Fibroblast of the aortic adventitia (primary cell): ENCODE measurements around the gene GUCY1B1. TPM values are rescaled to one million over a fixed set of nuclear protein-coding genes. Genes with fewer than 3 reads are reported as not detected.

ENCODE experiments used
- DNase-seq: peaks from one replicate; pipeline ENCODE4 v3.0.0-alpha.2; 2010; ENCODE audit warnings: low read depth
- H3K4me3 ChIP-seq: 2 replicates; pipeline ENCODE4 v1.5.1; 2011; ENCODE audit warnings: low read depth, mild to moderate bottlenecking, control low read depth, low read length, moderate library complexity
- CTCF ChIP-seq: IDR thresholded peaks from 2 replicates; pipeline ENCODE4 v1.5.1; 2011; ENCODE audit warnings: mild to moderate bottlenecking, low read length, control low read depth, inconsistent platforms; ENCODE audit not compliant: insufficient read depth
- total RNA-seq: library from RNA; depleted of rRNA; stranded (reverse); fragments of >200 nt; gene quantifications from 2 replicates; pipeline ENCODE4 v1.2.3, GENCODE V29; 2012; ENCODE audit warnings: low replicate concordance

Gene GUCY1B1
- total RNA-seq, 1 donor, result 2.0 TPM

- no peak for TF ChIP-seq CTCF
- H3K4me3 ChIP-seq, result no peak overlapping the region
- no peak for DNase-seq
These were observed 22.0 kb downstream of the GUCY1B1 start for GRCh38 chr4:155780775-155781174.

GRCh38 chr4:155781249-155781831 lies 22.5 kb downstream of the GUCY1B1 start:
- DNase-seq, result no peak
- no peak overlapping the region for H3K4me3 ChIP-seq
- no peak for TF ChIP-seq CTCF

GRCh38 chr4:155784637-155785036 lies 25.8 kb downstream of the GUCY1B1 start:
- no peak for DNase-seq
- no peak for TF ChIP-seq CTCF
- no peak overlapping the region for H3K4me3 ChIP-seq

- DNase-seq, result no peak
- no peak for TF ChIP-seq CTCF
- no peak overlapping the region for H3K4me3 ChIP-seq
These were observed 27.0 kb downstream of the GUCY1B1 start for GRCh38 chr4:155785828-155786227.

- peak; percentile 70 for DNase-seq
- no peak overlapping the region for H3K4me3 ChIP-seq
- peak; percentile 85 for TF ChIP-seq CTCF
These were observed 28.4 kb downstream of the GUCY1B1 start for GRCh38 chr4:155787113-155787710.

- no peak for DNase-seq
- TF ChIP-seq CTCF, result no peak
These were observed 30.6 kb downstream of the GUCY1B1 start for GRCh38 chr4:155789391-155789790.

GRCh38 chr4:155789982-155790381 lies 31.2 kb downstream of the GUCY1B1 start:
- DNase-seq, result no peak
- no peak overlapping the region for H3K4me3 ChIP-seq
- no peak for TF ChIP-seq CTCF

More at GRCh38 chr4:155789391-155789790, 30.6 kb downstream of the GUCY1B1 start:
- no peak overlapping the region for H3K4me3 ChIP-seq
